Activated CD8-positive, alpha-beta memory T cell treated with anti-CD3 and anti-CD28 coated beads for 1 hour (primary cell): Measurements from ENCODE around the gene SNRPA1.

Experiments
- DNase-seq, 2 donors: peaks; one replicate each; pipeline ENCODE4 v3.0.0-alpha.2; 2020; ENCODE audit warnings: low read depth in 1 of 2; ENCODE audit errors: extremely low read depth in 1 of 2

Gene SNRPA1

DNA sequence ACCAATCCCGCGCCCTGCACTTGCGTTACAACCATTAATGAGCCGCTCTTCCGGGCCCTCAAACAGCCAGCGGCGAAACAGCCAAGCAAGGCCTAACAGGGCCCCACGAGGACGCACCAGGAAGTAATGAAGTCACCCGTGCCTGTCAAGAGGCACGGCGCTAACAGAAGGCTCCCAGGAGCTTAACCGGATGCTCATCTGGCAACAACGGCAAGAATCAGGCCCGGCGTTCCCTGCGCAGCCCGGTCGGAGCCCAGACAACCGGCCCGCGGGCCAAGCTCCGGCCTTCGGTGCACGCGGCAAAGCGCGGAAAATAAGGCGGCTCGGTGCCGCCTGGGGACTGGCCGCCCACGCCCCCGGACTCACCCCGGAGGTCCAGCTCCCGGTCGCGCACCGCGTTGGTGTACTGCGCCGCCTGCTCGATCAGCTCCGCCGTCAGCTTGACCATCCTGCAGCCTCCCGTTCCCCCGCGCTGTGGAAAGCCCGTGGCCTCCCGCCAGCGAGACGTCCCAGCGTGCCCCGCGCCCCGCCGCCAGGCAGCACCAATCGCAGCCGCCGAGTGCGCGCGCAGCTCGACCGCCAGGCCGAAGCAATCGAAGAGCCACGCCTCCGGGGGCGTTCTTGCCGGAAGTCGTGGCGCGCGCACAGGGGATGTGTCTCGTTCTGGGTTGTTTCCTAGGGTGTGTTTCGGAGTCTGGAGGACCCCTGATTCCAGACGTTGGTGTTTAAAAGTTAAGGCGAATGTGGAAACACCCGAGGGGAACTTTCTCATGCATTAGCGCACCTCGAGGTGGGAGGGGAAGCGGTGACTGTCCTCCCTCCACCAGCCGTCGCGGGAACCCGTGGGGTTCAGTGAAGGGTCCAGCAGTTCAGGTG, at the start of gene SNRPA1:
Gene SNRPA1 (minus strand): TSS at position 518 of the 876 bp plus-strand sequence. CDS start 70 bp downstream, at position 448.
- DNase-seq, result peak; percentile 89 to 98

DNA sequence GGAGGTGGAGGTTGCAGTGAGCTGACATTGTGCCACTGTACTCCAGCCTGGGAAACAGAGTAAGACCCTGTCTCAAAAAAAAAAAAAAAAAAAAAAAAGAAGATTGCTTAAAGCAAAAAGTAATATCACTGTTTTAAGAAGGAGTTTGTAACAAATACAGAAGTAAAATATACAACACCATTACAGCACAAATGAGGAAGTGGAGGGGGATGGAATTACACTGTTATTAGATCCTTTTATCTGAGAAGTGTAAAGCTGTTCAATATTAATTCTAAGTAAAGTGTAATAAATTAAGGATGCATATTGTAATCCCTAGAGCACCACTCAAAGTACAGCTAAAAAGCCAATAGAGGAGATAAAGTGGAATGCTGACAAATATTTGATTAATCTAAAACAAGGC, 47.0 kb upstream of the SNRPA1 start:
- DNase-seq, result no peak

DNA sequence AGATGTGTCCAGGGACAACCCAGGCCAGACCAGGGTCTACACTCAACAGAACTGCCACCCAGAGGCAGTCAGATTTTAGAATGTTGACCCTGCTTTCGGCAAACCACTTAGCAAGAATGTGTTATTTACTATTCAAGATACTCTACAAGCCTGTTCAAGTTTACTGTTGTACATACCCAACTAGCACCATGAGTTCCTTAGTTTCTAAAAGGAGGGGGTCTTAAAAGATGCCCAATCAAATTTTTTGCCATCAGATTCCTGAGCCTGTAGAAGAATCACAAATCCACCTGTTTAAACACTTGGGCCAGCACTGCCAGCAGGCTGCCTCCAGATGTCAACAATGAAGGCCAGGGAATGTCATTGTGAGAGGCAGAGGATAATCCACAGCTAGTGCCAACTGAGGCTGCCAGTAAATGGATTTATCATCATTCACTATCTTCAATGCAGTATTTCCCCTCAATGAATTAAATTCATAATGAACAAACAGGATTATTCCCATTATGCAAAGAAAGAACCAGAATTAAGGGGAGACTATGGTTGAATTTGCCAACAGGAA, 43.5 kb upstream of the SNRPA1 start:
- no peak for DNase-seq

DNA sequence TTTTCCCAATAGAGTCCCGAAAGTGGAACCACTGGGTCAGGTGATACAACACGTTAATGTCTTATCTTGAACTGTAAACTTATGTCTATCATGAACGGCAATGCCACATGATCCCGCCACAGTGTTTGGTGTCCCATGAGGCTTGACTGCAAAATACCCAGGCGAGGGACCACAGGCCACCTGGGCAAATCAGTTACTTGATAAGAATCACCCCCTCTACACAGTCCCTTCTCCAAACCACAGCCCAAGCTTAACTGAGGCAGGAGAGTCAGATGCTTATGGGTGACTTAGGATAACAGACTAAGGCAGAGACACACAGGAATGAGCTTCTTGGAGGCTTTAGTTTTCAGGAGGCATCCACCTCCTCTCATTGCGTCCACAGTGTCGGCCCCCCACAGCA, 42.9 kb upstream of the SNRPA1 start:
- no peak for DNase-seq

DNA sequence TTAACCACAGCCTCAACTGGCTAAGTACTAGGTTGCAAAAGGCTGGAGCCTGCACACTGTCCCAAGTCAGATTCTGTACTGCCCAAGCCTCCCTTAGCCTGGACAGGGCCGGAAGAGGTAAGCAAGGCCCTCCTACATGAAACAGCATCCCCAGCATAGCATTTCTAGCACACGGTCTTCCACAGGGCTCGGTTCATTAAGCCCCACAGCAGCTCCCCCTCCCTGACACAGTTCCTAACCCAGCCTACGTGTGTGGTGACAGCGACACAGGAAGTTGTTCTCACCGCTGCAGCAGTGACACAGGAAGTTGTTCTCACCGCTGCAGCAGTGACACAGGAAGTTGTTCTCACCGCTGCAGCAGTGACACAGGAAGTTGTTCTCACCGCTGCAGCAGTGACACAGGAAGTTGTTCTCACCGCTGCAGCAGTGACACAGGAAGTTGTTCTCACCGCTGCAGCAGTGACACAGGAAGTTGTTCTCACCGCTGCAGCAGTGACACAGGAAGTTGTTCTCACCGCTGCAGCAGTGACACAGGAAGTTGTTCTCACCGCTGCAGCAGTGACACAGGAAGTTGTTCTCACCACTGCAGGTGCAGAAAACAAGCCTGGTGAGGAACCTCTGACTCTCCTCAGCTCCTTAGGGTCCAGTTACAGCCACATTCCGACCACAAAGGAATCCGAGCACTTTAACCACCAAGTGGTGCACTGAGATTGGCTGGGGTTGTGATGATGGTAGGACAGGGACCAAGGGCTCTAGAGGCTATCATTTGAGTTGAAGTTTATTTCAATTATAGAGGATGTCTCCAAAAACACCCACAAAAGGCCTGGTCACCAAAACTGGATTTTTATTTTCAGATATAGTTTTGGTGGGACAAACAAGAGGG, 39.1 kb upstream of the SNRPA1 start:
- peak in 1 of 2 donors; percentile 23 for DNase-seq

DNA sequence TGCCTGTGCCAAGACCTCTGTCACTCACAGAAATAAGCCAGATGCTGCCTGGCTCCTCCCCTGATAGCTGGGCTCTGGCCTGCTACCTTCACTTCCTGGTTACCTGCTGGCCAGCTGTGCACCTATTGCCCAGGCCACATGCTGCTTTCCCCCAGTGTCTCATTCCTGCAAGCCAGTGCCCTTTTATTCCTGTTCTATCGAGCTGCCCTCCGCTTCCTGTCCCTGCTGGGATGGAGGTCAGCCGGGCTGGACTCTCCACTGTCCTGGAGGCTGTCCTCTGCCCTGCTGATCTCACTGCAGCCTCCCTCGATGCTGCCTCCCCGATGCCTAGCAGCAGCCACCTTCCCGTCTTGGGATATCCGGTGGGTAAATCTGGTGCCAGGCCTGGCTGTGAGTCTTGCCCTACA, 37.0 kb upstream of the SNRPA1 start:
- DNase-seq, result no peak

DNA sequence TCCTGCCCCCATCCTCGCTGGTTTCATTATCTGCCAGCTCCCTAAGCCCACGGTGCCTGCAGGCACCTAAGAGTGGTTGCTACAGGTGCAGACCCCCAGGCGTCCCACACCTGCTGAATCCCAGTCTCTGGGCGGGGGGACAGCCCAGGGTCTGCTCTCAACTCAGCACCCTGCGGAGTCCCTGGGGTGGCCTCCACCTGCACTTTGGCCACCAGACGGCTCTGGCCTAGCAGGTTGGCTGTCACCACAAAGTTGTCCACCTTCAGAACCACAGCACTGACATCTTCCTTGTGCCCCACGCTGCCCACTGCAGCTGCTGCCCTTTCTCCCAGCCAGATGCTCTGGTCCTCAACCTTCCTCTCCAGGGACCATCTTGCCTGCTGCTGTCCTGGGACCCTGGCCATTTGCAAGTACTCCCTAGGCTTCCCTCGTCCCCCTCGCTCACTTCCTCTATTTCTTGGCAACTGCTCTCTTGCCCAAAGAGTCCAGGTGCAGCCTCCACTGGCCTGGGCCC, 34.9 kb upstream of the SNRPA1 start:
- no peak for DNase-seq

DNA sequence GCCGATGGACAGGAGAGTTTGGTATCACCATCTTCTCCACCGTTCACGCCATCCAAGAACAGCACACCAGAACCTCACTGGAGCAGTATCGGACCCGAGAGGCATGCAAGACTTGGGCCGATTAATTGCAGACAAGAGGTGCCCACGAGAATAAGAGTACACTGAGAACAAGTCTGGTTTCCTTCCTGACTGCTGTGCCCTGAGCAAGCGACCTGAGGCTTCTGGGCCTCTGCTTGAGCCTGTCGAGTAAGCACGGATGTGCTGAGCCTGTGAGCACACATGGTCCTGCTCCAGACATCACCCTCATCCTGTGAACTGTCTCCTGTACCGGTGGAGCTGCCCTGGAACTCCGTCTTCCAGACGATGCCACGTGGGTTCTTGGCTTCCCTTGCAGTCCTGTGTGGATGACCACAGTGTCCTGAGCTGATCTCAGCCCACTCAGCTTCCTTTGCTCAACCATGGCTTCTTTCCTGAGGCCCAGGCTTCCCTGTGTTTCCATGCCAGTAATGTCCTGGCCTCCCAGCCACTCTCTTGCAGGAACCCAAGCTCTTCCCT, 34.3 kb upstream of the SNRPA1 start:
- DNase-seq, result no peak

GRCh38 chr15:101328001-101328400, 33.0 kb upstream of the SNRPA1 start:
- no peak for DNase-seq

DNA sequence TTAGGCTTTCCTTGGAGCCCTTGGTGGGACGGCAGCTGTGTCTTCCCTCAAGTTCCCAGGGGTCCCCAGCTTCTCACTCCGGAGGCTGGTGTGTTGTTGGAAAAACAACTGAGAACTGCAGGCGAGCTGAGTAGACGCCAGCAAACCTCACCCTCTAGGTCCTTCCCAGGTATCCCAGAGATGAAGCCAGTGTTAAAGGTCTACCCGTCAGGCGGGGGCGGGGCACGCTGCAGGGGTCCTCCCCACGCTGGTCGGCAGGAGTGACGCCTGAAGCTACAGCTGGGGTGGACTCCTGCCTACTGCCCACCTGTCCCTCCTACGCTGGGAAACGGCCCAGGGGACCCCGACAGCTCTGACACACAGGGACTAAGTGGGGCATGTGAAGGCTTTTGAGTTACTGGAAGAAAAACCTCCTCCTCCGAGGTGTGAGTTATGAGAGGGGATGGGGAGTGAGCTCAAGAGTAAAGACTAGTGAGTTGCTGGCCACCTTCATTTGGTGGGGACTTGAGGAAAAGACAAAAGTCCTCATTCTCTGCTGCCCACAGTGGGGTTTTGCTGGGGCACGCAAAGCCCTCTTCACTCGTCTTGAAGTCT, 32.2 kb upstream of the SNRPA1 start:
- DNase-seq, result no peak

DNA sequence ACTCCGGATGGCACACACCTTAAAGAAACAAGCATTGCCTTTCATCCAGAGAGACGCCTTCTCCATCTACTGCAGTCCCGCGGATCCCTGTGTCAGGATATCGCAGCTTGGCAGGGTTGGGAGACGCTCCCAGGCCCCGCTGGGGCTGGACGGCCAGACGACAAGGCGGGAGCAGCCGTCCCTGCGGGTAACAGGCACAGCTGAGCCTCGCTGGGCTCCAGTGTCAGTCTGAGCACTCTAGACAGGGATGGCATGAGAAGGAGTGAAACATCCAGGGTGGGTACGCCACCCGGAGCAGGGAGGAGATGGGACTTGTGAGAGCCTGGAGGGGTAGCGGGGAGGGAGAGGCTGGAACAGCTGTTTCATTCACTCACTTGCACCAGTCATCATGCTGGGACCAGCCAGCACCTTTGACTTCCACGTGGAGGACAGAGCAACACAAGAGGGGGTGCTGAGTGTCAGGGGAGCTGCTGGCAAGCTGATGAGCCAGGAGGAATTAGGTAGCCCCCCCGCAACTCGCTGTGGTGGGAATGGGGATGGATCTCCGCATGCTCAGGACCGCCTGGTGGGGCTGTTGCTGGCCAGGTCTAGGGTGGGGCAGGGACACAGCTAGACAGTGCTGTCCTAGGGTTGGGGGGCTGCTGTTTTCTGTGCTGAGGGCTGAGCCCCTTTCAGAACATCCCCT, 31.6 kb upstream of the SNRPA1 start:
- DNase-seq, result no peak

DNA sequence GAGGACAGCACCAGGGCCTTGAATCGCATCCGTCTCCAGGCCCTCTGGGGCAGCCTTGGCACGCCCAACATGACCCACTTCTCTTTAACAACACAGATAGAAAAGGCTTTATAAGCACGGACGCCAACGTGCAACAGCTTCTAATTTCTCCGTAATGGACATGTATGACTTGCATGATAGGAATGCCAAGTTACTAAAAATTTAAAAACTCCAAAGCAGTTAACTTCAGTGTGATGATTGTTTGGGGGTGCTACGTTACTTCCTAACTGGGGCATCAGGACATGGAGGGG, 30.9 kb upstream of the SNRPA1 start:
- no peak for DNase-seq

- DNase-seq, result no peak
Observed at GRCh38 chr15:101325263-101326025, 30.4 kb upstream of the SNRPA1 start.

GRCh38 chr15:101324524-101325177, 29.6 kb upstream of the SNRPA1 start:
- DNase-seq, result no peak

DNA sequence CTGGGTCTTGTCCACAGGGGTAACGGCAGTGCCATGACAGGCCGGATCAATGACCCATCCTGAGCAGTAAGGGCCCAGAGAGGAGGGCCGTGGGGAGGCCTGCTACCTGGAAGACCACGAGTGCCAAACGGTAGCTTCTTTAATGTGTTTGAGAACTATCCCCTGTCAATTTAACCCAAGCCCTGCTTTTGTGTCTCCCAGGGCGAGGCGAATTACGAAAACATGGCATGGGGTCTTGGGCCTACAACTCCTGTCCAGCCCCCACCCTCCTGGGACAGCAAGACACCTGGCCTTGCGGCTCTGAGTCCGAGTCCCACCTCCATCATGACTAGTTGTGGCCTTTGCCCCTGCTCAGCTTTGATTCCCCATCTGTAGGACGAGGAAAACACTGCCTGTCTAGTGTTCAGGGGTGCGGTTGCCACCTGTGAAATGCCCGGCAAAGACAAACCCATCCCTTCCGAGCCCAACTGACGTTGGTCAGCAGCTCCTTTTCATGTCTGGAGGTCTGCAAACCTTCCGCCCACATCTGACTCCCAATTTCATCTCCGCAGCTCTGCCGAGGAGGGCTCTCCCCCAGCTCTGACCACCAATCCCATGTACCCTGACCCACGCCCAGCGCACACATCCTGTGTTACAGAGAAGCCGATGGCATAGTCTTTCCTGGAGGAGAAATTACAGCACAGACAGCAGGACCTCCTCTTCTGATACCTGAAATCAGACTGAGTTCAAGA, 28.9 kb upstream of the SNRPA1 start:
- DNase-seq, result no peak

DNA sequence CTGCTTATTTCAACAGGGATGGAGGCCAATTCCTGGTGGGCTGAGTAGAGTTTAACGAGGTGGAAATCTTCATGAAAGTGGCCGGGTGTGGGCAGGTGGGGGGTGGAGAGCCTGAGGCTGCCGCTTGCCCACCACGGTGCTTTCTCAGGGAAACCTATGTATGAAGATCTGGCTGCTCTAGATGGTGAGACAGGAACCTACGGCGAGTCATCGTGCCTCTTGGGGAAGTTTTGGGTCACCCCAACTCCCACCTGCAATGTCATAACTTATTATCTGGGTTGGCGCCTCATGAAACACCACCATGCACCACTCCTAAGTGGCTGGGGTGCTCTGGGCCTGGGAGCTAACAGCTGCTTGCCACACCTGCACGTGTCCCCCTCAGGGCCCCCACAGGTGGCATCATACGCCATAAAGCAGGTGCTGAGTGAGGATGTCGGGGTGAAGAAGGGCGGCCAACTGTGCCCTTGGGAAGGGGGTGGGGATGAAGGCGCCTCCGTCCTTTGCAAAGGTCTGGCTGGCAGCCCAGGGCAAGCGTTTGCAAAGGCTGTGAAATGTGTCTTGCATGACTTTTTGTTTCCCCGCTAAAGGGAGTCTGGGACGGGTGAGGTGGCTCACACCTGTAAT, 27.9 kb upstream of the SNRPA1 start:
- DNase-seq, result no peak

DNA sequence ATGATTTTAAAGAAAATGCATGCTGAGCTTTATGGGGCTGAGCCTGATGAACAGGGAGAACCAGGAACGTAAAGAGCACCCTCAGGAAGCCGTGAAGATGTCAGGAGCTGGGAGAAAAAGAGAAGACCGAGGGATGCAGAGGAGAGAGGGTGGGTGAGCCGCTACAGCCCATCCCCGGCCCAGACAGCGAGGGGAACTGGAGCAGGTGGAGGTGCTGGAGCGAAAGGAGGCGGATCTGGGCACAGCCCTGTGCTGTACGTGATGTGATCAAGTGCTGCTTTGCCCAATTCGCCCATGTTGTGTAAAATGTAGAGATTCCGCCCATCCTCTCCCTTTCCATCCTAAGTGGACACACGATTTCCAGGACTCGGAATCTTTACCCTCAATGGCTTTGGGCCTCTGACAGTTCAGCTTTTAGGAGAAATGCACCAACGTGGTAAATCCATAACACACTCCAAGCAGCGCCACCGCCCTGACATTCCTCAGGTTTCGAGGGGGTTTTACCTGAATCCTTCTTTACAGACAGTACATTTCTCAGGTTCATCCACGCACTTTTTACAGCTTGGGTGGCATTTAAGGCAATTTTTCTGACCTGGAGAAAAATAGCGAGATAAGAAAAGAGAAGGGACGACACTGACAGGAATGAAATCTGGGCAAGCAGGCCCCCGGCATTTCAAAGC, 27.1 kb upstream of the SNRPA1 start:
- no peak for DNase-seq
